ENCODE results near the gene RAPGEF4. TPM values are rescaled to one million over a fixed set of nuclear protein-coding genes. Genes with fewer than 3 reads are reported as not detected.
"Not testable (repeated sequence)": the region's sequence is repeated elsewhere in the genome, so short reads cannot be mapped to it uniquely, and the experiment has no call there.

Gene RAPGEF4
- total RNA-seq, 1 experiment from 2014 or later: not detected

- Histone ChIP-seq H3K4me1 (replicated peaks; ENCODE audit: insufficient read depth) (no peaks in the 10 kb centered on the region), H3F3A (ENCODE audit: insufficient read depth, low read depth) (no peaks in the 10 kb centered on the region), H3K27me3 (ENCODE audit: insufficient read depth, low read depth) (no peaks in the 10 kb centered on the region), H3K4me3 (no peak overlapping the region), H2AFZ (no peak overlapping the region), H3K36me3 (ENCODE audit: low read depth) (no peaks in the 10 kb centered on the region), H3K79me2 (ENCODE audit: low read depth) (no peaks in the 10 kb centered on the region), H4K20me1 (ENCODE audit: insufficient read depth) (no peaks in the 10 kb centered on the region), H3K9me3 (ENCODE audit: insufficient read depth, low read depth) (peaks cover 12% of the 10 kb centered on the region), H3K4me2 (no peak overlapping the region), H3K27ac (no peak overlapping the region), H3K9me2 (ENCODE audit: insufficient read depth) (no peaks in the 10 kb centered on the region)
- TF ChIP-seq CTCF (conservative IDR thresholded peaks at IDR 0.05) (no peak), EZH2 (IDR thresholded peaks at IDR 0.05; ENCODE audit: low read depth) (no peak)
- intact Hi-C loops (cut with micrococcal nuclease; ENCODE audit: unreplicated experiment): no loop called here
- POLR2A ChIA-PET (ENCODE audit: unreplicated experiment): no interaction called here
- CTCF ChIA-PET: interaction anchor here (0.6 kb wide), 1 partner anchor 90 kb away, joined by 3 read pairs; no protein-coding TSS in a partner anchor
- no peak for DNase-seq
- BruUV-seq (replicated peaks): no TSS peak
Measured at GRCh38 chr2:172745636-172746035, 10.0 kb downstream of the RAPGEF4 start.

DNA sequence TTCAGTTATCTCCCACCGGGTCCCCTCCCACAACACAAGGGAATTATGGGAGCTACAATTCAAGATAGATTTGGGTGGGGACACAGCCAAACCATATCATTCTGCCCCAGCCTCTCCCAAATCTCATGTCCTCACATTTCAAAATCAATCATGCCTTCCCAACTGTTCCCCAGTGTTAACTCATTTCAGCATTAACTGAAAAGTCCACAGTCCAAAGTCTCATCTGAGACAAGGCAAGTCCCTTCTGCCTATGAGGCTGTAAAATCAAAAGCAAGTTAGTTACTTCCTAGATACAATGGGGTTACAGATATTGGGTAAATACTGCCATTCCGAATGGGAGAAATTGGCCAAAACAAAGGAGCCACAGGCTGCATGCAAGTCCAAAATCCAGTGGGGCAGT is 12.9 kb downstream of the RAPGEF4 start:
- H4K20me1 ChIP-seq (ENCODE audit: insufficient read depth); intact Hi-C loops (cut with micrococcal nuclease; ENCODE audit: unreplicated experiment); H3K9me2 ChIP-seq (ENCODE audit: insufficient read depth); H3F3A ChIP-seq (ENCODE audit: insufficient read depth, low read depth); H3K4me3 ChIP-seq; H3K79me2 ChIP-seq (ENCODE audit: low read depth); H3K4me1 ChIP-seq (replicated peaks; ENCODE audit: insufficient read depth); H3K27ac ChIP-seq; CTCF ChIA-PET; H3K4me2 ChIP-seq; H3K27me3 ChIP-seq (ENCODE audit: insufficient read depth, low read depth); BruUV-seq (replicated peaks); DNase-seq; H2AFZ ChIP-seq; H3K36me3 ChIP-seq (ENCODE audit: low read depth); POLR2A ChIA-PET (ENCODE audit: unreplicated experiment): not testable (repeated sequence)
- H3K9me3 ChIP-seq (ENCODE audit: insufficient read depth, low read depth): peaks cover 12% of the 10 kb centered on the region

DNA sequence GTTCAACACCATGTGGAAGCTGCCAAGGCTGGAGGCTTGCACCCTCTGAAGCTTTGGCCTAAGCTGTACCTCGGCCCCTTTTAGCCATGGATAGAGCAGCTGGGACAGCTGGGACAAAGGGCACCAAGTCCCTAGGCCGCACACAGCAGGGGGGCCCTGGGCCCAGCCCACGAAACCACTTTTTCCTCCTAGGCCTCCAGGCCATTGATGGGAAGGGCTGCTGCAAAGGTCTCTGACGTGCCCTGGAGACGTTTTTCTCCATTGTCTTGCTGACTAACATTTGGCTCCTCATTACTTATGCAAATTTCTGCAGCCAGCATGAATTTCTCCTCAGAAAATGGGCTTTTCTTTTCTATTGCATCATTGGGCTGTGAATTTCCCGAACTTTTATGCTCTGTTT is 13.7 kb downstream of the RAPGEF4 start:
- Histone ChIP-seq H3K4me2 (no peak overlapping the region), H3K27ac (no peak overlapping the region), H3K9me2 (ENCODE audit: insufficient read depth) (no peaks in the 10 kb centered on the region), H3F3A (ENCODE audit: insufficient read depth, low read depth) (no peaks in the 10 kb centered on the region), H4K20me1 (ENCODE audit: insufficient read depth) (no peaks in the 10 kb centered on the region), H3K4me1 (replicated peaks; ENCODE audit: insufficient read depth) (no peaks in the 10 kb centered on the region), H3K27me3 (ENCODE audit: insufficient read depth, low read depth) (no peaks in the 10 kb centered on the region), H3K9me3 (ENCODE audit: insufficient read depth, low read depth) (peaks cover 8% of the 10 kb centered on the region), H2AFZ (no peak overlapping the region), H3K4me3 (no peak overlapping the region), H3K36me3 (ENCODE audit: low read depth) (no peaks in the 10 kb centered on the region), H3K79me2 (ENCODE audit: low read depth) (no peaks in the 10 kb centered on the region)
- DNase-seq: no peak
- TF ChIP-seq EZH2 (IDR thresholded peaks at IDR 0.05; ENCODE audit: low read depth) (no peak), CTCF (conservative IDR thresholded peaks at IDR 0.05) (no peak)
- CTCF ChIA-PET: no interaction called here
- no TSS peak for BruUV-seq (replicated peaks)
- intact Hi-C loops (cut with micrococcal nuclease; ENCODE audit: unreplicated experiment): no loop called here
- POLR2A ChIA-PET (ENCODE audit: unreplicated experiment): no interaction called here

GRCh38 chr2:172751564-172751963 is 15.9 kb downstream of the RAPGEF4 start:
- no peak overlapping the region for H3K27ac ChIP-seq
- no peaks in the 10 kb centered on the region for H3F3A ChIP-seq (ENCODE audit: insufficient read depth, low read depth)
- BruUV-seq (replicated peaks): no TSS peak
- POLR2A ChIA-PET (ENCODE audit: unreplicated experiment): no interaction called here
- no peaks in the 10 kb centered on the region for H3K36me3 ChIP-seq (ENCODE audit: low read depth)
- H3K4me1 ChIP-seq (replicated peaks; ENCODE audit: insufficient read depth): no peaks in the 10 kb centered on the region
- CTCF ChIA-PET: no interaction called here
- H3K79me2 ChIP-seq (ENCODE audit: low read depth): no peaks in the 10 kb centered on the region
- no peaks in the 10 kb centered on the region; the same call in 1 of the 2 replicates for H3K9me3 ChIP-seq (ENCODE audit: insufficient read depth, low read depth)
- no peak overlapping the region for H3K4me2 ChIP-seq
- H3K9me2 ChIP-seq (ENCODE audit: insufficient read depth): no peaks in the 10 kb centered on the region
- no peak for TF ChIP-seq CTCF (conservative IDR thresholded peaks at IDR 0.05)
- TF ChIP-seq EZH2 (IDR thresholded peaks at IDR 0.05; ENCODE audit: low read depth): no peak
- peak overlapping the region; percentile 3; the same call in 1 of the 2 replicates for H2AFZ ChIP-seq
- intact Hi-C loops (cut with micrococcal nuclease; ENCODE audit: unreplicated experiment): no loop called here
- H3K4me3 ChIP-seq: no peak overlapping the region
- no peaks in the 10 kb centered on the region for H3K27me3 ChIP-seq (ENCODE audit: insufficient read depth, low read depth)
- H4K20me1 ChIP-seq (ENCODE audit: insufficient read depth): no peaks in the 10 kb centered on the region
- DNase-seq: no peak
